H1 (cell line): ENCODE measurements around the gene GLRA1. TPM values are rescaled to one million over a fixed set of nuclear protein-coding genes. Genes with fewer than 3 reads are reported as not detected.

ENCODE experiments used
- CTCF ChIA-PET: fragments of 300-600 bp; sonication (Branson Sonifier 250); formaldehyde crosslinking; loops from one replicate; lab custom pipeline; 2021; ENCODE audit not compliant: partially characterized antibody; lab: Charles Lee
- POLR2A ChIA-PET: fragments of 300-600 bp; sonication (Branson Sonifier 250); formaldehyde crosslinking; loops from one replicate; lab custom pipeline; 2021; ENCODE audit warnings: inconsistent platforms; ENCODE audit not compliant: partially characterized antibody; lab: Charles Lee
- DNase-seq, 2 experiments: peaks; one replicate each; pipeline versions ENCODE4 v3.0.0 to v3.0.0-alpha.2; 2010 to 2022; ENCODE audit warnings: low spot score in 2 of 2, low read depth in 1 of 2, mixed read lengths in 1 of 2
- FAIRE-seq: peaks from 2 replicates; lab custom pipeline; 2011; peaks lifted over from hg19 to GRCh38; lab: Jason Lieb, UNC
- H2AFZ ChIP-seq: 2 replicates; pipeline ENCODE4 v1.8.1; 2012; ENCODE audit warnings: low read length, inconsistent platforms
- H2AK5ac ChIP-seq: 2 replicates; pipeline ENCODE4 v1.6.1; 2013; ENCODE audit warnings: low read depth, low read length
- H2BK120ac ChIP-seq: replicated peaks from 2 replicates; pipeline ENCODE3; 2013; ENCODE audit warnings: low read depth, low read length, inconsistent platforms
- H2BK12ac ChIP-seq: 2 replicates; pipeline ENCODE4 v1.6.1; 2013; ENCODE audit warnings: low read depth, low read length
- H2BK15ac ChIP-seq: 2 replicates; pipeline ENCODE4 v1.6.1; 2013; ENCODE audit warnings: low read length
- H2BK20ac ChIP-seq: 2 replicates; pipeline ENCODE4 v1.6.1; 2013; ENCODE audit warnings: low read length
- H2BK5ac ChIP-seq: 2 replicates; pipeline ENCODE4 v1.6.1; 2013; ENCODE audit warnings: low read depth, low read length
- H3K14ac ChIP-seq: 2 replicates; pipeline ENCODE4 v1.6.1; 2013; ENCODE audit warnings: inconsistent platforms; ENCODE audit not compliant: insufficient read length
- H3K18ac ChIP-seq: 2 replicates; pipeline ENCODE4 v1.6.1; 2013; ENCODE audit warnings: low read length; ENCODE audit errors: extremely low read depth
- H3K23ac ChIP-seq: 2 replicates; pipeline ENCODE4 v1.6.1; 2013; ENCODE audit warnings: inconsistent platforms; ENCODE audit not compliant: insufficient read length
- H3K23me2 ChIP-seq: 2 replicates; pipeline ENCODE4 v1.6.1; 2013; ENCODE audit warnings: low read depth, low read length
- H3K27ac ChIP-seq: 2 replicates; pipeline ENCODE4 v1.6.1; 2011; ENCODE audit warnings: low read depth, low read length, inconsistent platforms
- H3K27me3 ChIP-seq, 4 experiments: replicated peaks in 1 of 4; 1 replicate in 1 of 4; 2 replicates in 3 of 4; pipeline versions ENCODE4 v1.6.1 to v1.8.1; 2011 to 2013; ENCODE audit warnings: low read length in 3 of 4, mild to moderate bottlenecking in 3 of 4, inconsistent platforms in 2 of 4, mixed read lengths in 2 of 4, moderate library complexity in 1 of 4; ENCODE audit not compliant: control insufficient read depth in 3 of 4, insufficient read depth in 3 of 4; ENCODE audit errors: extremely low read depth in 1 of 4
- H3K36me3 ChIP-seq, 4 experiments: 2 replicates each; pipeline versions ENCODE4 v1.6.1 to v1.8.1; 2011 to 2013; ENCODE audit warnings: mild to moderate bottlenecking in 4 of 4, low read length in 3 of 4, moderate library complexity in 2 of 4, control low read depth in 1 of 4, inconsistent platforms in 1 of 4; ENCODE audit not compliant: insufficient read depth in 4 of 4, control insufficient read depth in 2 of 4
- H3K4ac ChIP-seq: replicated peaks from 2 replicates; pipeline ENCODE3; 2013; ENCODE audit warnings: low read length, low read depth, mixed read lengths, inconsistent platforms; ENCODE audit not compliant: insufficient read length
- H3K4me1 ChIP-seq, 4 experiments: replicated peaks in 1 of 4; 1 replicate in 1 of 4; 2 replicates in 3 of 4; pipeline versions ENCODE4 v1.6.1 to v1.8.1; 2011 to 2013; ENCODE audit warnings: low read length in 3 of 4, inconsistent platforms in 2 of 4, mixed read lengths in 1 of 4; ENCODE audit not compliant: insufficient read depth in 4 of 4, control insufficient read depth in 3 of 4
- H3K4me2 ChIP-seq, 2 experiments: 2 replicates each; pipeline versions ENCODE4 v1.6.1 to v1.8.1; 2011 to 2013; ENCODE audit warnings: low read depth in 2 of 2, low read length in 2 of 2, control low read depth in 1 of 2, inconsistent platforms in 1 of 2, mild to moderate bottlenecking in 1 of 2; ENCODE audit not compliant: insufficient read depth in 1 of 2
- H3K4me3 ChIP-seq, 4 experiments: fragments of 200-600, 300-600 bp in 1 of 4; sonication (generic), shearing (Covaris generic), sonication (Bioruptor Twin) in 1 of 4; 2 replicates each; pipeline versions ENCODE4 v1.5.1 to v1.8.1; 2011 to 2016; ENCODE audit warnings: low read length in 4 of 4, low read depth in 3 of 4, control low read depth in 2 of 4, inconsistent platforms in 2 of 4, mild to moderate bottlenecking in 2 of 4, mixed read lengths in 1 of 4, moderate library complexity in 1 of 4; ENCODE audit not compliant: insufficient read depth in 2 of 4; ENCODE audit errors: extremely low read depth in 1 of 4
- H3K56ac ChIP-seq: replicated peaks from 2 replicates; pipeline ENCODE3; 2013; ENCODE audit warnings: low read depth, mild to moderate bottlenecking, mixed read lengths, low read length, inconsistent platforms; ENCODE audit not compliant: insufficient read length
- H3K79me1 ChIP-seq: 2 replicates; pipeline ENCODE4 v1.6.1; 2013; ENCODE audit warnings: low read depth, low read length, control low read depth
- H3K79me2 ChIP-seq, 2 experiments: 2 replicates each; pipeline versions ENCODE4 v1.6.1 to v1.8.1; 2012 to 2013; ENCODE audit warnings: low read length in 2 of 2, mild to moderate bottlenecking in 2 of 2, inconsistent platforms in 1 of 2; ENCODE audit not compliant: insufficient read depth in 2 of 2, control insufficient read depth in 1 of 2
- H3K9ac ChIP-seq, 4 experiments: replicated peaks in 1 of 4; 1 replicate in 1 of 4; 2 replicates in 3 of 4; pipeline versions ENCODE4 v1.6.1 to v1.8.1; 2011 to 2013; ENCODE audit warnings: low read depth in 3 of 4, low read length in 3 of 4, control low read depth in 2 of 4, mild to moderate bottlenecking in 2 of 4, moderate library complexity in 2 of 4, inconsistent platforms in 1 of 4; ENCODE audit errors: extremely low read depth in 1 of 4
- H3K9me3 ChIP-seq, 2 experiments: 2 replicates each; pipeline versions ENCODE4 v1.6.1 to v1.8.1; 2012 to 2013; ENCODE audit warnings: mild to moderate bottlenecking in 2 of 2, moderate library complexity in 2 of 2, control low read depth in 1 of 2, inconsistent platforms in 1 of 2, low read depth in 1 of 2, low read length in 1 of 2, mixed read lengths in 1 of 2; ENCODE audit not compliant: insufficient read depth in 2 of 2
- H4K20me1 ChIP-seq, 2 experiments: replicated peaks in 1 of 2; 2 replicates each; pipeline versions ENCODE3 to v1.8.1; 2011 to 2013; ENCODE audit warnings: inconsistent platforms in 2 of 2, low read length in 2 of 2, mild to moderate bottlenecking in 1 of 2; ENCODE audit not compliant: insufficient read depth in 2 of 2, control insufficient read depth in 1 of 2
- H4K5ac ChIP-seq: 2 replicates; pipeline ENCODE4 v1.6.1; 2013; ENCODE audit warnings: low read length, low read depth, mixed read lengths, inconsistent platforms; ENCODE audit not compliant: insufficient read length
- H4K8ac ChIP-seq: 2 replicates; pipeline ENCODE4 v1.8.0; 2013; ENCODE audit warnings: mild to moderate bottlenecking, moderate library complexity, low read length, inconsistent platforms; ENCODE audit not compliant: insufficient read depth; ENCODE audit errors: extremely low read depth
- H4K91ac ChIP-seq: replicated peaks from 2 replicates; pipeline ENCODE3; 2013; ENCODE audit warnings: low read length, mixed read lengths, inconsistent platforms; ENCODE audit not compliant: insufficient read length
- BRCA1 ChIP-seq: IDR thresholded peaks from 2 replicates; pipeline ENCODE4 v1.6.1; 2012; ENCODE audit warnings: low read depth, low read length, improper control_type of control experiment
- CEBPB ChIP-seq: IDR thresholded peaks from 2 replicates; pipeline ENCODE4 v1.6.1; 2012; ENCODE audit warnings: low read depth, low read length
- CTBP2 ChIP-seq: IDR thresholded peaks from 2 replicates; pipeline ENCODE4 v1.7.0; 2011; ENCODE audit warnings: borderline replicate concordance, mild to moderate bottlenecking, moderate library complexity, mixed read lengths, low read length; ENCODE audit not compliant: insufficient read depth, insufficient read length
- GABPA ChIP-seq: IDR thresholded peaks from 2 replicates; pipeline ENCODE4 v1.6.1; 2011; ENCODE audit warnings: mild to moderate bottlenecking, low read length, moderate library complexity, borderline replicate concordance; ENCODE audit not compliant: insufficient read depth
- MAFK ChIP-seq: IDR thresholded peaks from 2 replicates; pipeline ENCODE4 v1.6.1; 2012; ENCODE audit warnings: low read depth, mild to moderate bottlenecking, improper control_type of control experiment, low read length
- NANOG ChIP-seq: IDR thresholded peaks from 2 replicates; pipeline ENCODE4 v1.6.1; 2011; ENCODE audit warnings: low read length, low read depth, mild to moderate bottlenecking, inconsistent platforms; ENCODE audit not compliant: insufficient read depth, poor library complexity, severe bottlenecking
- POLR2AphosphoS5 ChIP-seq: IDR thresholded peaks from 2 replicates; pipeline ENCODE4 v1.6.1; 2011; ENCODE audit warnings: low read depth, low read length
- SIN3A ChIP-seq, 2 experiments: IDR thresholded peaks in 1 of 2; conservative IDR thresholded peaks in 1 of 2; 2 replicates each; pipeline ENCODE4 v1.6.1; 2011 to 2012; ENCODE audit warnings: low read length in 2 of 2, improper control_type of control experiment in 1 of 2, low read depth in 1 of 2, mild to moderate bottlenecking in 1 of 2
- SIX5 ChIP-seq: IDR thresholded peaks from 2 replicates; pipeline ENCODE4 v1.6.1; 2011; ENCODE audit warnings: mild to moderate bottlenecking, low read depth, low read length
- WGBS, 2 experiments: shearing (Covaris generic) in 1 of 2; methylation state at CpG; one replicate each; pipeline versions ENCODE4 v1.1.6 to v1.1.7; 2013 to 2015; ENCODE audit warnings: low lambda C conversion rate in 2 of 2, mixed read lengths in 2 of 2, inconsistent platforms in 1 of 2, low coverage in 1 of 2, missing lambda C conversion rate in 1 of 2; ENCODE audit not compliant: insufficient replicate concordance in 2 of 2, insufficient coverage in 1 of 2, insufficient read length in 1 of 2; ENCODE audit errors: extremely low coverage in 1 of 2, missing lambda C conversion rate in 1 of 2; 5-methylcytosine and 5-hydroxymethylcytosine counted together
- polyA plus RNA-seq, 7 experiments: library from polyadenylated mRNA; depleted of rRNA in 3 of 7; stranded (reverse) in 5 of 7; unstranded in 2 of 7; fragments of >200 nt in 5 of 7; fragments of 200-250 nt in 2 of 7; gene quantifications; 1 replicate in 5 of 7; 2 replicates in 1 of 7; 4 replicates in 1 of 7; pipeline versions ENCODE4 v1.2.1 to v1.2.3, GENCODE V29; 2011 to 2013; ENCODE audit warnings: missing spikeins in 2 of 7, mixed read lengths in 2 of 7
- total RNA-seq: library from RNA; stranded (reverse); fragmentation: NEBNext Ultra II Directional; extraction: Animal tissue kit (Norgen Biotek cat#: 25700); gene quantifications from 2 replicates; pipeline ENCODE4 v1.2.1, GENCODE V29; 2021

Gene GLRA1
- total and polyA plus RNA-seq, 2 of the 8 experiments (the other 6 are each of a cell fraction or from before 2014, with no cell fraction given): not detected

GRCh38 chr5:151780348-151780747 is 144.3 kb downstream of the GLRA1 start:
- H3K9ac ChIP-seq: no peak overlapping the region
- no peak overlapping the region for H2BK20ac ChIP-seq
- H2AK5ac ChIP-seq: no peak overlapping the region
- 72% methylated on average over 11 of the region's 11 CpGs; no CpG with 5 or more reads in 1 of the 2 experiments for WGBS, 2 experiments
- FAIRE-seq (no peak), DNase-seq (no peak)
- no peak overlapping the region for H4K8ac ChIP-seq
- no peak overlapping the region for H2BK120ac ChIP-seq
- H2BK12ac ChIP-seq: no peak overlapping the region
- H3K4me1 ChIP-seq: peaks cover 0 to 14% (median 7%) of the 10 kb centered on the region in 4 experiments; a peak in 6 of 7 replicates
- H2AFZ ChIP-seq: no peak overlapping the region
- H3K9me3 ChIP-seq: no peaks in the 10 kb centered on the region
- H3K23ac ChIP-seq: no peak overlapping the region
- peak overlapping the region; percentile 19 to 43; a peak in 2 of 4 replicates for H3K4me2 ChIP-seq
- no peak overlapping the region; a peak in 1 of 8 replicates for H3K4me3 ChIP-seq
- H4K91ac ChIP-seq: no peak overlapping the region
- CTCF ChIA-PET: no interaction called here
- peaks cover 32 to 74% of the 10 kb centered on the region in 2 experiments for H4K20me1 ChIP-seq
- no peaks in the 10 kb centered on the region for H3K27me3 ChIP-seq
- no peaks in the 10 kb centered on the region for H3K23me2 ChIP-seq
- H3K79me2 ChIP-seq: peaks cover 71 to 100% of the 10 kb centered on the region in 2 experiments
- H3K27ac ChIP-seq: no peak overlapping the region
- no peak overlapping the region for H3K56ac ChIP-seq
- TF ChIP-seq SIX5 (no peak), SIN3A (conservative IDR thresholded peaks at IDR 0.05 in 1 of 2, IDR thresholded peaks at IDR 0.05 in 1 of 2; ENCODE audit: low read depth in 1 of 2, low read length in 2 of 2) (no peak), BRCA1 (no peak), NANOG (no peak), GABPA (no peak), CTBP2 (no peak), CEBPB (no peak), POLR2AphosphoS5 (no peak), MAFK (no peak)
- no peak overlapping the region for H3K18ac ChIP-seq
- peaks cover 0 to 20% (median 5%) of the 10 kb centered on the region in 4 experiments; a peak in 4 of 8 replicates for H3K36me3 ChIP-seq
- H4K5ac ChIP-seq: no peak overlapping the region
- H3K14ac ChIP-seq: no peak overlapping the region
- no peak overlapping the region for H2BK15ac ChIP-seq
- no peak overlapping the region for H3K4ac ChIP-seq
- no peaks in the 10 kb centered on the region; the same call in 1 of the 2 replicates for H3K79me1 ChIP-seq
- H2BK5ac ChIP-seq: no peak overlapping the region
- POLR2A ChIA-PET: interaction anchor here (1.0 to 2.6 kb wide), 5 partner anchors 9 to 268 kb away, joined by 3 to 37 read pairs (median 6); partner anchors contain the start of gene G3BP1
